GM12874 (cell line): ENCODE measurements around the gene SEMA4B.

Experiments used
- TF ChIP-seq, protein P1 (sequence below): IDR thresholded peaks from 2 replicates; pipeline ENCODE4 v1.5.1; 2011; ENCODE audit warnings: low read depth, mild to moderate bottlenecking, control low read depth, low read length, moderate library complexity; ENCODE audit not compliant: insufficient read depth

SEMA4B gene

DNA sequence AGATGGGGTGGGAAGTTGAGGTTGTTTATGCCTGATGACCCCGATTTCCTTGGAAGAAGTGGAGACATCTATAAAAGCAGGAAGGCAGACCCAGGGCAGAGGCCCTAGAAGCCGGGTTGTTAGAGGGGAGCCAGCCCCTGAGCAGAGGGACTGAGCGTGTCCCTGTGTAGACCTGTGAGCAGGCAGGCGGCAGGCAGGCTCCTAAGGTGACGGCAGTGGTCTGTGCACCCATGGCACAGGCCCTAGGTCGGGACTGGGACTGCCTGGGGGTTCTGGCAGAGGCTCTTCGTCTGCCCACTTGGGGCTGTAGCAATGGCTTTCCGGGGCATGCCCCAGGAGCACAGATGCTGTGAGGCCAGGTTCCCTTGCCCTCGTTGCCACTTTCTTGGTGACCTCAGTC, 9.9 kb downstream of the SEMA4B start:
- TF ChIP-seq, protein P1, sequence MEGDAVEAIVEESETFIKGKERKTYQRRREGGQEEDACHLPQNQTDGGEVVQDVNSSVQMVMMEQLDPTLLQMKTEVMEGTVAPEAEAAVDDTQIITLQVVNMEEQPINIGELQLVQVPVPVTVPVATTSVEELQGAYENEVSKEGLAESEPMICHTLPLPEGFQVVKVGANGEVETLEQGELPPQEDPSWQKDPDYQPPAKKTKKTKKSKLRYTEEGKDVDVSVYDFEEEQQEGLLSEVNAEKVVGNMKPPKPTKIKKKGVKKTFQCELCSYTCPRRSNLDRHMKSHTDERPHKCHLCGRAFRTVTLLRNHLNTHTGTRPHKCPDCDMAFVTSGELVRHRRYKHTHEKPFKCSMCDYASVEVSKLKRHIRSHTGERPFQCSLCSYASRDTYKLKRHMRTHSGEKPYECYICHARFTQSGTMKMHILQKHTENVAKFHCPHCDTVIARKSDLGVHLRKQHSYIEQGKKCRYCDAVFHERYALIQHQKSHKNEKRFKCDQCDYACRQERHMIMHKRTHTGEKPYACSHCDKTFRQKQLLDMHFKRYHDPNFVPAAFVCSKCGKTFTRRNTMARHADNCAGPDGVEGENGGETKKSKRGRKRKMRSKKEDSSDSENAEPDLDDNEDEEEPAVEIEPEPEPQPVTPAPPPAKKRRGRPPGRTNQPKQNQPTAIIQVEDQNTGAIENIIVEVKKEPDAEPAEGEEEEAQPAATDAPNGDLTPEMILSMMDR = no peak

DNA sequence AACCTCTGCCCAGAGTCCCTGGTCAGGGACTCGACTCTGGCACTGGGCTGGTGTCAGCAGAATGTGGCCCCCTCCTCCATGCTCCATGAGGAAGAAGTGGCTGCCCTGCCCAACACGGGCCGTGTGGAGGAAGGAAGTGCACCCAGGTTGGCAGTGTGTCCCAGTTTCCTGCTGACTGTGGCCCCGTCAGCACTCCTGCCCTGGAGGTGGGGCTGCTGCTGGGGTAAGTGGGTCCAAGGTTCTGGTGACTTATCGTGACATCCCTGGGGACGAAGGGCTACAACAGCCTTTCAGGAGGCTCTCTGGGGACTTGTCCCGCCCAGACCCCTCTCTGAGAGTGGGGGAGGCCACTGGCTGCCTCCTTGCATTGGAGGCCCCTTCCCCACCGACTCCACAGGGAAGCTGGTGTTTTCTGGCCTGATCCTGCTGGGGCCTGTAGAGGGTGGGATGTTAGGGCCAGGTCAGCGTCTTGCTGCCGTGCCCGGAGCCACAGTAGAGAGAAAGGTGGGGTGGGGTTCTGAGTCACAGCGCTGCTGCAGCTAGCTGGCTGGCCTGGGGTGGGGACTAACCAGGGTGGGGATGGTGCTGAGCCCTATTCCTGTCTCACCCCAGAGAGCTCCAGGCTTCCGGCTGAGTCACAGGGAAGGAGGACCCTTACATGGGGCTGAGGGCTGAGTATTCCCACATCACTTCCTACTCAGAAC, 10.5 kb downstream of the SEMA4B start:
- TF ChIP-seq, protein P1 = no peak

DNA sequence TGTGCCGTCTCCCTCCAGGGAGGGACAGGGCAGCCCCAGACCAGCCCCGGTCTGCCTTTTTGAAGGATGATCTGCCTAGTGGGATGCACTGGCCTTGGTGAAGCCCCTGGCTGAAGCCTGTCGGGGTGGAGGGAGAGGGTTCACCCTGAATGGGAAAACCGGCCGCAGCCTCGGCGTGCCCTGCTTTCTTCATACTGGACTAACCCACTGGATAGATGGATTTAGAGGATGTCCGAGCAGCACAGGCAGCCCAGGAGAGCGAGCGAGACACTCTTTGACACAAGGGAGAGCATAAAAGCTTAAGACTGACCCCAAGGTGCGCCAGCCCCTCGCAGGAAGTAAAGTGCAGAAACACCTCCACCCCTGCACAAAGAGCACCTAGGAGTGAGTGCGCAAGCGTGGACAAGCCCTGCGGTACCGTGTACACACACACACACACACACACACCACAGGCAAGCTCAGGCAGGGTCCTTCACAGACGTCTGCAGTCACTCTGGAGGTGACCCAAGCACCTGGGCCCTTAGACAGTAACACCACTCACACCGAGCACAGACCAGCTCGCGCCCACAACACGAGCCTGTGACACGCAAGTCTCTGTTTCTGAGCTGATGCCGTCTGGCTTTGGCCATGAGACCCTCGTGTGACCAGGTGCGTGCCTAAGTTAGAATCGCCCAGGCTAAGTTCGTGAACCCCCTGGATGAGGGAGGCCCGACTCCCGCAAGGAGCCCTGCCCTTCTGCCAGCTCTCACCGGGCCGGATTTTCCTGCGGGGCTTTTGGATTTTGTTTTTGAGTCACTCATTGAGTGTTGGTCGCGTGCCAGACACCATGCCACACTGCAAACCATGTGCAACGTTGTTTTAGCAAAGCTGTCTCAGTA, 11.3 kb downstream of the SEMA4B start:
- TF ChIP-seq, protein P1 = no peak

DNA sequence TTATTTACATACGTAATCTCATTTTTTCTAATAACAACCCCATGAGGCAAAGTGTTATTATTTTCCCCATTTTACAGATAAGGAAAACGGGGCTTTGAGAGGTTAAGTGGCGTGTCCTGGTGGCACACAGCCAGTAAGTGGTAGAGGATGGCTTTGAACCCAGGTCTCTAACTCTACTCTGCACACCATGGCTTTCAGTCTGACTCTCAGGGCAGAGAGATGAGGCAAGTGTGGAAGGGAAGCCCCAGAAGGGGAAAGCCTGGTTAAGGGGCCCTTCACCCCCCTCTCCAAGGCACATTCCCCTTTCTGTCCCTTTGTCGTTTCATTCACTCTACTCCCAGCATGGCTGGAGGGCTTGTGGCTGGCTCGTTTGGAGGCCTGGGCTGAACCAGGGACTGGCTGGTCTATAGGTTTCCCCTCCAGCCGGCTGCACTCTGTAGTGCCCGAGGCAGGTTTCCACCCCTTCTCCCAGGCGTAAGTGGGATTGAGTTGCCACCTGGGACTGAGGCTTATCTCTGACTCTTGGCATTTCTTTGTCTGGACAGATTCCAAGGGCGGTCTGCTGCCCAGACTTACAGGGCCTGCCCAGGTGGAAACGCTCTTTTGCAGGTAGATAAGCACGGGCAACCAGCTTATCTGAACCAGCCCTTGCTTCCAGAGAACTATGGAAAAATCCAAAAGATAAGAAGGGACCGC, 12.1 kb downstream of the SEMA4B start:
- TF ChIP-seq, protein P1 = no peak

DNA sequence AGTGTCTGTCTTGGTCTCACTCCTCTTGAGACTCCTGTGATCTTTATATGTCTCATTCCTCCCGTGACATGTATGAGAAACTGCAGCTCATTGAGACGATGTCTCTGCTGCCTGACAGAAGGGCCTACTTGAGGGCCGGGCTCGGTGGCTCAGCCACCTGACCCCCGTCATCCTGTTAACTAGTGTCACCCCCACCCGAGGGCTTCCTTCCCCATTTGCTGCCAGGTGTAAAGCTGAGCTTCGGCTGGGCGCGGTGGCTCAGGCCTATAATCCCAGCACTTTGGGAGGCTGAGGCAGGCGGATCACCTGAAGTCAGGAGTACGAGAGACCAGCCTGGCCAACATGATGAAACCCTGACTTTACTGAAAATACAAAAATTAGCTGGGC, 12.7 kb downstream of the SEMA4B start:
- TF ChIP-seq, protein P1 = no peak

DNA sequence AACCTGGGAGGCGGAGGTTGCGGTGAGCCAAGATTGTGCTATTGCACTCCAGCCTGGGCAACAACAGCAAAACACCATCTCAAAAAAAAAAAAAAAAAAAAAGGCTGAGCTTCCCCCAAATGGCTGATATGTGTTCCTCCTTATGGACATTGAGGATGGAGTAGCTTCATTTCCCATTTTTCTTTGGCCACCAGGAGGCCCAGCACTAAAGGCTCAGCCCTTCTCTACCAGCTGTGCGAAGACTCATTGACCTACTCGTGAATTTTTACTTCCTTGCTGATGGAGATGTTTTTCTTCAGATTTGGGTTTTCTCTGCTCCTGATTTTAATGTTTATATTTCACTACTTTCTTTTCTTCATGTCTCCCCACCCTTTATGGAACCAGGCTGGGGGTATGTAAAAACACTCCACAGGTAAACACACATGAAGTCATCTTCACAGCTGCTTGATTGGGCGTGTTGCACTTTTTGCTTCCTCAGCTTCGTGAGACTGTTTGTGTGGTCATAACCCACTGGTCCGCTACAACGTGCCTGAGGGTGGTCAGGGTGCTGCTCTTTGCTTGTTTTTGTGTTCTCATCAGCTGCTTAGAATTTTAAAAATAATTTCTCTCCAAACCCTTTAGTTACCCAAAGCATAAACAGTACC, 13.5 kb downstream of the SEMA4B start:
- TF ChIP-seq, protein P1 = 0 out of 2 replicates have a peak, but pooled peaks have one; percentile 14
